Endothelial cell of umbilical vein (primary cell): ENCODE results near the gene CNGB1.

Source experiments
- EZH2 ChIP-seq: IDR thresholded peaks from 2 replicates; pipeline ENCODE4 v1.6.1; 2012; ENCODE audit warnings: borderline replicate concordance, low read depth, mild to moderate bottlenecking, moderate library complexity, low read length, inconsistent platforms; ENCODE audit not compliant: severe bottlenecking
- FOS ChIP-seq: IDR thresholded peaks from 2 replicates; pipeline ENCODE4 v1.6.1; 2011; ENCODE audit warnings: mild to moderate bottlenecking, low read length, moderate library complexity, borderline replicate concordance; ENCODE audit not compliant: insufficient read depth
- GATA2 ChIP-seq: IDR thresholded peaks from 2 replicates; pipeline ENCODE4 v1.7.0; 2011; ENCODE audit warnings: low read depth, mild to moderate bottlenecking, moderate library complexity, mixed read lengths, low read length; ENCODE audit not compliant: insufficient read length, insufficient read depth
- JUN ChIP-seq: IDR thresholded peaks from 2 replicates; pipeline ENCODE4 v1.6.1; 2011; ENCODE audit warnings: borderline replicate concordance, low read depth; ENCODE audit not compliant: insufficient read length, insufficient read depth
- MYC ChIP-seq: IDR thresholded peaks from one replicate; pipeline ENCODE4 v1.6.1; 2011; ENCODE audit warnings: mild to moderate bottlenecking, low read depth, low read length
- POLR2A ChIP-seq: IDR thresholded peaks from 2 replicates; pipeline ENCODE4 v1.6.1; 2012; ENCODE audit warnings: low read depth, mild to moderate bottlenecking, control low read depth, low read length
- POLR2AphosphoS5 ChIP-seq: IDR thresholded peaks from 2 replicates; pipeline ENCODE4 v1.6.1; 2012; ENCODE audit warnings: low read depth, mild to moderate bottlenecking, control low read depth, low read length, moderate library complexity; ENCODE audit not compliant: insufficient read depth
- TF ChIP-seq, protein P1 (sequence below), 2 donors: IDR thresholded peaks; 1 replicate in 1 of 2; 2 replicates in 1 of 2; pipeline ENCODE4 v1.5.1; 2011; ENCODE audit warnings: low read length in 2 of 2, mild to moderate bottlenecking in 2 of 2, moderate library complexity in 2 of 2, control low read depth in 1 of 2, inconsistent platforms in 1 of 2, low read depth in 1 of 2; ENCODE audit not compliant: insufficient read depth in 1 of 2; ENCODE audit errors: extremely low read depth in 1 of 2
- TF ChIP-seq, protein P2 (sequence below): IDR thresholded peaks from 2 replicates; pipeline ENCODE4 v1.6.1; 2011; ENCODE audit not compliant: insufficient read depth, insufficient read length

GRCh38 chr16:57979006-57979585 is 8.2 kb upstream of the CNGB1 start:
- TF ChIP-seq, protein P1, sequence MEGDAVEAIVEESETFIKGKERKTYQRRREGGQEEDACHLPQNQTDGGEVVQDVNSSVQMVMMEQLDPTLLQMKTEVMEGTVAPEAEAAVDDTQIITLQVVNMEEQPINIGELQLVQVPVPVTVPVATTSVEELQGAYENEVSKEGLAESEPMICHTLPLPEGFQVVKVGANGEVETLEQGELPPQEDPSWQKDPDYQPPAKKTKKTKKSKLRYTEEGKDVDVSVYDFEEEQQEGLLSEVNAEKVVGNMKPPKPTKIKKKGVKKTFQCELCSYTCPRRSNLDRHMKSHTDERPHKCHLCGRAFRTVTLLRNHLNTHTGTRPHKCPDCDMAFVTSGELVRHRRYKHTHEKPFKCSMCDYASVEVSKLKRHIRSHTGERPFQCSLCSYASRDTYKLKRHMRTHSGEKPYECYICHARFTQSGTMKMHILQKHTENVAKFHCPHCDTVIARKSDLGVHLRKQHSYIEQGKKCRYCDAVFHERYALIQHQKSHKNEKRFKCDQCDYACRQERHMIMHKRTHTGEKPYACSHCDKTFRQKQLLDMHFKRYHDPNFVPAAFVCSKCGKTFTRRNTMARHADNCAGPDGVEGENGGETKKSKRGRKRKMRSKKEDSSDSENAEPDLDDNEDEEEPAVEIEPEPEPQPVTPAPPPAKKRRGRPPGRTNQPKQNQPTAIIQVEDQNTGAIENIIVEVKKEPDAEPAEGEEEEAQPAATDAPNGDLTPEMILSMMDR (IDR thresholded peaks at IDR 0.05; ENCODE audit: extremely low read depth in 1 of 2, insufficient read depth in 1 of 2, low read depth in 1 of 2, low read length in 2 of 2) = no peak
- TF ChIP-seq POLR2AphosphoS5 (no peak), GATA2 (no peak), POLR2A (no peak), EZH2 (no peak), JUN (no peak), MYC (no peak), FOS (no peak)
- TF ChIP-seq, protein P2, sequence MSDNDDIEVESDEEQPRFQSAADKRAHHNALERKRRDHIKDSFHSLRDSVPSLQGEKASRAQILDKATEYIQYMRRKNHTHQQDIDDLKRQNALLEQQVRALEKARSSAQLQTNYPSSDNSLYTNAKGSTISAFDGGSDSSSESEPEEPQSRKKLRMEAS = no peak
